Neural crest cell (in vitro differentiated cells): ENCODE results near the gene SRI. TPM values are rescaled to one million over a fixed set of nuclear protein-coding genes. Genes with fewer than 3 reads are reported as not detected.
"Not testable (repeated sequence)": the region's sequence is repeated elsewhere in the genome, so short reads cannot be mapped to it uniquely, and the experiment has no call there.

Experiments
- DNase-seq: peaks from one replicate; pipeline ENCODE4 v3.0.0; 2021; ENCODE audit warnings: low read depth, mixed read lengths, low spot score
- H3K27ac Mint-ChIP-seq: one replicate; pipeline ENCODE4 v1.8.0; 2021; ENCODE audit warnings: mild to moderate bottlenecking, mixed read lengths; ENCODE audit not compliant: unreplicated experiment
- H3K27me3 Mint-ChIP-seq: 2 replicates; pipeline ENCODE4 v1.8.0; 2021; ENCODE audit warnings: low read depth, mild to moderate bottlenecking, mixed read lengths
- H3K36me3 Mint-ChIP-seq: 2 replicates; pipeline ENCODE4 v1.8.0; 2021; ENCODE audit warnings: low read depth, mild to moderate bottlenecking, mixed read lengths
- H3K4me1 Mint-ChIP-seq: 2 replicates; pipeline ENCODE4 v1.8.0; 2021; ENCODE audit warnings: mixed read lengths
- H3K4me3 Mint-ChIP-seq: one replicate; pipeline ENCODE4 v1.8.0; 2021; ENCODE audit warnings: mild to moderate bottlenecking, mixed read lengths
- H3K9me3 Mint-ChIP-seq: 2 replicates; pipeline ENCODE4 v1.8.0; 2021; ENCODE audit warnings: mixed read lengths
- long read RNA-seq: library from polyadenylated mRNA; unstranded; transcript quantifications from one replicate; pipeline ENCODE4 v2.0.0, GENCODE V29; 2020
- total RNA-seq: library from RNA; stranded (reverse); gene quantifications from 2 replicates; pipeline ENCODE4 v1.2.1, GENCODE V29; 2021
- TF ChIP-seq, protein P1 (sequence below): fragments of 200-600 bp; sonication (generic); conservative IDR thresholded peaks from 2 replicates; pipeline ENCODE4 v1.5.0; 2021; ENCODE audit warnings: antibody characterized with exemption, mild to moderate bottlenecking

Gene SRI, protein sequence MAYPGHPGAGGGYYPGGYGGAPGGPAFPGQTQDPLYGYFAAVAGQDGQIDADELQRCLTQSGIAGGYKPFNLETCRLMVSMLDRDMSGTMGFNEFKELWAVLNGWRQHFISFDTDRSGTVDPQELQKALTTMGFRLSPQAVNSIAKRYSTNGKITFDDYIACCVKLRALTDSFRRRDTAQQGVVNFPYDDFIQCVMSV
- total RNA-seq, result 143 and 153 TPM in 2 replicates
- long read RNA-seq, transcript SRI-201 (8 exons, 2,010 nt), result major isoform, 172 of 197 reads
- long read RNA-seq, partial matches to known transcripts, result 12 of 197 reads
- long read RNA-seq, other reads (novel, unspliced or antisense), result 11 of 197 reads

DNA sequence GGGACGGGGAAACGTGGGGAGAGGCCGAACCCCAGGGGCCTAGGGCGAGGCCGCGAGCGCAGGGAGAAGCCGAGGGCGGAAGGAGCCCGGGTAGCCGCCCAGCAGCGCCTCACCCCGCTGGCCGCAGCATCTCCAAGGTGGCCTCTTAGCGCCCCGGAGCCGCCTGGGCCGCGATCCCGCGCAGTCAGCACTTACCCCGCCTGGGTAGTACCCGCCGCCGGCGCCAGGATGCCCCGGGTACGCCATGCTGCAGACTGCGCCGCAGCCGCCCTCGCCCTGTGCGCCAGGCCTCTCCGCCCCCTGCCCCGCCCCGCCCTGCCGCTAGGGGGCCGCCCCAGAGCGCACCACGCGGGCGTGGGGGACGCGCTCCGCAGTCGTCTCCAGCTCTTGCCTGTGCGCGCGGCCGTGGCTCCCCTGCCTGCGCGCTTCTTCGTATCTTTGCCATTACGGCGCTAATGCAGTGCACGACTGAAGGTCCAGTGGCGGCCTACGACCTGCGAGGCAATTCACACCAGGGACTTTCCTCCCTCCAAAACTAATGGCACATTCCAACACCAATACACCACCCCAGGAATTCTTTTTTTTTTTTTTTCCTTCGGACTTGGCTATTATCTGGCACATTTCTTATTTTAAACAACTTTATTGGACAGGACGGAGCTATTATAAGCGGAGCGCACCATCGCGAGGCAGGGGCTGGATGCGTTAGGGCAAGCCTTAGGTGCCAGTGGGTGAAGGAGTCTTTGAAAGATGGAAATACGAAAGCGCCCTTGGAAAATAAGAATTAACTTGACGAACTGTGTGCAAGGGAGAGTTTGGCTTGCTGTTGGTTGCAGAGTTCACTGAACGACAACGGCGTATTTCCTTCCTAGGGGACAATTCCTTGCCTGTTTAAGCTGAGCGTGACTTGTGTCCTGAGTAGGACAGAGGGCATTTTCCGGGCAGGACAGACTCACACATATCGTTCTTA lies at the start of gene SRI:
SRI (minus strand) TSS at position 258 of the 967 bp plus-strand sequence; CDS start at position 246, 12 bp downstream.
- Mint-ChIP-seq H3K36me3 (no peaks in the 10 kb centered on the region), H3K4me3 (peak within 1 kb of the TSS; percentile 94), H3K9me3 (no peaks in the 10 kb centered on the region), H3K27me3 (no peaks in the 10 kb centered on the region), H3K4me1 (peaks cover 32% of the 10 kb centered on the region), H3K27ac (peak within 1 kb of the TSS; percentile 100)
- peak; percentile 83 for DNase-seq
- TF ChIP-seq, protein P1, sequence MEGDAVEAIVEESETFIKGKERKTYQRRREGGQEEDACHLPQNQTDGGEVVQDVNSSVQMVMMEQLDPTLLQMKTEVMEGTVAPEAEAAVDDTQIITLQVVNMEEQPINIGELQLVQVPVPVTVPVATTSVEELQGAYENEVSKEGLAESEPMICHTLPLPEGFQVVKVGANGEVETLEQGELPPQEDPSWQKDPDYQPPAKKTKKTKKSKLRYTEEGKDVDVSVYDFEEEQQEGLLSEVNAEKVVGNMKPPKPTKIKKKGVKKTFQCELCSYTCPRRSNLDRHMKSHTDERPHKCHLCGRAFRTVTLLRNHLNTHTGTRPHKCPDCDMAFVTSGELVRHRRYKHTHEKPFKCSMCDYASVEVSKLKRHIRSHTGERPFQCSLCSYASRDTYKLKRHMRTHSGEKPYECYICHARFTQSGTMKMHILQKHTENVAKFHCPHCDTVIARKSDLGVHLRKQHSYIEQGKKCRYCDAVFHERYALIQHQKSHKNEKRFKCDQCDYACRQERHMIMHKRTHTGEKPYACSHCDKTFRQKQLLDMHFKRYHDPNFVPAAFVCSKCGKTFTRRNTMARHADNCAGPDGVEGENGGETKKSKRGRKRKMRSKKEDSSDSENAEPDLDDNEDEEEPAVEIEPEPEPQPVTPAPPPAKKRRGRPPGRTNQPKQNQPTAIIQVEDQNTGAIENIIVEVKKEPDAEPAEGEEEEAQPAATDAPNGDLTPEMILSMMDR, result peak; percentile 93

DNA sequence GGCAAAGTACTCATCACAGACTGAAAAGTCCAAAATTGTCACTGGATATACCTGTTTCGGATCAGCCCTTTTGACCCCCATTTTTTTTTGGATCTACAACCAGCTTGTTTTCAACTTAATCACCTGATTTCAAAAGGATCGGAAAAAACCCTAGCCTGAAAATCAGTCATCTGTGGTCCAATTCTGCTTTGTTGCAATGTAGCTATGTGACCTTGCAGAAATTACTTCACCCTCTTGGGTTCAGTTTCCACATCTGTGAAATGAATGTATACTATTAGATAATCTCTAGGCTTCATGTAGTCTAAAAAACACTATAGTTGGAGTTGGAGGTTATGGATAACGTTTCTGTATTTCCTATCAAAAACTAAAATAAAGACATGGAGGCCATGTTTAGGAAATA lies 49.7 kb upstream of the SRI start:
- Mint-ChIP-seq H3K4me1 (no peaks in the 10 kb centered on the region), H3K36me3 (peaks cover 8% of the 10 kb centered on the region)
- DNase-seq, result no peak

GRCh38 chr7:88268858-88269257 lies 49.0 kb upstream of the SRI start:
- H3K4me3 Mint-ChIP-seq, result no peak overlapping the region
- TF ChIP-seq, protein P1, result no peak
- H3K27ac Mint-ChIP-seq, result no peak overlapping the region
- no peaks in the 10 kb centered on the region for H3K27me3 Mint-ChIP-seq
- H3K4me1 Mint-ChIP-seq, result no peaks in the 10 kb centered on the region
- peaks cover 9% of the 10 kb centered on the region for H3K9me3 Mint-ChIP-seq
- H3K36me3 Mint-ChIP-seq, result peaks cover 8% of the 10 kb centered on the region
- no peak for DNase-seq

More for the DNA sequence above, 49.7 kb upstream of the SRI start:
- Mint-ChIP-seq H3K4me3 (no peak overlapping the region), H3K27ac (no peak overlapping the region), H3K9me3 (peaks cover 9% of the 10 kb centered on the region), H3K27me3 (no peaks in the 10 kb centered on the region)
- TF ChIP-seq, protein P1, result no peak

DNA sequence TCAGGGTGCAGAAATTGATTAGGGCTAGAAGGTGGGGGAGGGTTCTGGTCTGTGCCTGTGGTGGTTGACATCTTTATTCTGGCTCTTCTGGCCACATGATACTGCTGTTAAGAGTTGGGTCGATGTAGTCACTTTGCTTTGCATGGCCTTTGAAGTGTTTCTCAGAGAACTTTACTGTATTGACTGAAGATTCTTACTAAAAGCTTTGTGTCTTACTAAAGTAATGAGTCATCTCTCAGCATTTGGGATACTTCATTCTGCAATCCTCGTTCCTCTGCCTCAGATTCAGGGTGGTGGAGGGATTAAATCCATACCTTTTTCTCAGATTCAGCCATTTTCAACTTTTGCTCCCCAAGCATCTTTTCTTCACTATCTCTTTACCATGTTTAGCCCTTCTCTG lies 48.2 kb upstream of the SRI start:
- no peak overlapping the region for H3K4me3 Mint-ChIP-seq

DNA sequence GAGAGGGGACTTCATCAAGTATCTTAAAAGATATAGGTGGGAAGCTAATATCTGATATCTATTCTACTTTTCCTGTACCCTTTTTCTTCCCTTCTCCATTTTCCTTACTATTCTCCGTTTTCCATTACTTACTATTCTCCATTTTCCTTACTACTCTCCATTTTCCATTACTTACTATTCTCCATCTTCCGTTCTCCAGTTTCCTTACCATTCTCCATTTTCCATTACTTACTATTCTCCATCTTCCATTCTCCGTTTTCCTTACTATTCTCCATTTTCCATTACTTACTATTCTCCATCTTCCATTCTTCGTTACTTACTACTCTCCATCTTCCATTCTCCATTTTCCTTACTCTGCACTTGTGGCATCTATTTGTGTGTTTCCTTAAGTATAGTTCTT lies 47.6 kb upstream of the SRI start:
- Mint-ChIP-seq H3K36me3 (peaks cover 8% of the 10 kb centered on the region), H3K27me3 (no peaks in the 10 kb centered on the region), H3K4me1 (no peaks in the 10 kb centered on the region), H3K9me3 (peaks cover 9% of the 10 kb centered on the region), H3K27ac (no peak overlapping the region), H3K4me3 (no peak overlapping the region)
- TF ChIP-seq, protein P1, result no peak
- DNase-seq, result no peak

More for the DNA sequence above, 48.2 kb upstream of the SRI start:
- TF ChIP-seq, protein P1, result no peak
- DNase-seq, result no peak
- H3K36me3 Mint-ChIP-seq, result peaks cover 8% of the 10 kb centered on the region
- no peaks in the 10 kb centered on the region for H3K4me1 Mint-ChIP-seq
- H3K27ac Mint-ChIP-seq, result no peak overlapping the region
- peaks cover 9% of the 10 kb centered on the region for H3K9me3 Mint-ChIP-seq
- H3K27me3 Mint-ChIP-seq, result no peaks in the 10 kb centered on the region

GRCh38 chr7:88264987-88265386 lies 45.1 kb upstream of the SRI start:
- H3K4me1 Mint-ChIP-seq, H3K4me3 Mint-ChIP-seq, H3K27me3 Mint-ChIP-seq, H3K27ac Mint-ChIP-seq, DNase-seq, H3K36me3 Mint-ChIP-seq, H3K9me3 Mint-ChIP-seq: not testable (repeated sequence)
